Fibroblast of skin of right biceps (primary cell): ENCODE data around the gene ZNF83.

Source experiments
- DNase-seq: peaks from one replicate; pipeline ENCODE4 v3.0.0-alpha.2; 2013

ZNF83 gene

GRCh38 chr19:52566588-52566987 is 71.6 kb downstream of the ZNF83 start:
- DNase-seq: peak; percentile 59

- no peak for DNase-seq
These were observed 72.0 kb downstream of the ZNF83 start for GRCh38 chr19:52566121-52566520.
